Measurements from ENCODE around the gene ATP6V0A4. TPM values are rescaled to one million over a fixed set of nuclear protein-coding genes. Genes with fewer than 3 reads are reported as not detected.
"Not testable (repeated sequence)": the region's sequence is repeated elsewhere in the genome, so short reads cannot be mapped to it uniquely, and the experiment has no call there.

The ATP6V0A4 gene
- total RNA-seq, 2 donors from 2014 or later = 0.29 to 0.44 TPM

- H3K4me1 ChIP-seq (ENCODE audit: control insufficient read depth, insufficient read depth, low read length) = no peaks in the 10 kb centered on the region
- no peak for TF ChIP-seq CTCF (conservative IDR thresholded peaks at IDR 0.05)
- WGBS, 2 experiments (ENCODE audit: insufficient coverage in 1 of 2, insufficient read length in 1 of 2) = 86 to 89% methylated on average over 1 to 2 of the region's 2 CpGs
- Mint-ChIP-seq H3K9me3 (no peaks in the 10 kb centered on the region), H3K4me1 (no peaks in the 10 kb centered on the region), H3K27me3 (ENCODE audit: insufficient read depth) (no peaks in the 10 kb centered on the region), H3K27ac (no peak overlapping the region), H3K36me3 (ENCODE audit: low read depth) (no peaks in the 10 kb centered on the region), H3K4me3 (no peak overlapping the region)
- no peak overlapping the region for H3K9ac ChIP-seq (ENCODE audit: extremely low read depth, low read length, poor library complexity, severe bottlenecking)
- H3K36me3 ChIP-seq (ENCODE audit: control insufficient read depth, insufficient read depth, low read length) = no peaks in the 10 kb centered on the region
- H3K4me3 ChIP-seq (ENCODE audit: low read length) = no peak overlapping the region
- DNase-seq = no peak
- no peaks in the 10 kb centered on the region for H3K9me3 ChIP-seq (ENCODE audit: control insufficient read depth, low read length)
- no peaks in the 10 kb centered on the region for H3K27me3 ChIP-seq (ENCODE audit: control insufficient read depth, insufficient read depth, low read length, poor library complexity, severe bottlenecking)
- H3K27ac ChIP-seq (ENCODE audit: low read depth, low read length) = no peak overlapping the region
Measured at GRCh38 chr7:138813945-138814344, 15.9 kb upstream of the ATP6V0A4 start.

- 100% methylated on average over 1 of the region's 2 CpGs; no CpG with 5 or more reads in 1 of the 2 experiments for WGBS, 2 experiments (ENCODE audit: insufficient coverage in 1 of 2, insufficient read length in 1 of 2)
- not testable (repeated sequence) for H3K9ac ChIP-seq (ENCODE audit: extremely low read depth, low read length, poor library complexity, severe bottlenecking); H3K9me3 ChIP-seq (ENCODE audit: control insufficient read depth, low read length); H3K9me3 Mint-ChIP-seq; H3K36me3 ChIP-seq (ENCODE audit: control insufficient read depth, insufficient read depth, low read length); DNase-seq; H3K4me3 Mint-ChIP-seq; H3K36me3 Mint-ChIP-seq (ENCODE audit: low read depth); H3K4me1 ChIP-seq (ENCODE audit: control insufficient read depth, insufficient read depth, low read length); H3K27me3 Mint-ChIP-seq (ENCODE audit: insufficient read depth); H3K4me3 ChIP-seq (ENCODE audit: low read length); H3K4me1 Mint-ChIP-seq; H3K27ac Mint-ChIP-seq; H3K27ac ChIP-seq (ENCODE audit: low read depth, low read length); H3K27me3 ChIP-seq (ENCODE audit: control insufficient read depth, insufficient read depth, low read length, poor library complexity, severe bottlenecking)
Measured at GRCh38 chr7:138811327-138811726, 13.3 kb upstream of the ATP6V0A4 start.

GRCh38 chr7:138809346-138809745, 11.3 kb upstream of the ATP6V0A4 start:
- H3K27ac Mint-ChIP-seq = no peak overlapping the region
- no peaks in the 10 kb centered on the region for H3K27me3 Mint-ChIP-seq (ENCODE audit: insufficient read depth)
- H3K4me3 ChIP-seq (ENCODE audit: low read length) = no peak overlapping the region
- 83 to 86% methylated on average over 1 to 4 of the region's 4 CpGs for WGBS, 2 experiments (ENCODE audit: insufficient coverage in 1 of 2, insufficient read length in 1 of 2)
- no peaks in the 10 kb centered on the region for H3K36me3 Mint-ChIP-seq (ENCODE audit: low read depth)
- H3K36me3 ChIP-seq (ENCODE audit: control insufficient read depth, insufficient read depth, low read length) = no peaks in the 10 kb centered on the region
- DNase-seq = no peak
- H3K27me3 ChIP-seq (ENCODE audit: control insufficient read depth, insufficient read depth, low read length, poor library complexity, severe bottlenecking) = no peaks in the 10 kb centered on the region
- H3K4me1 ChIP-seq (ENCODE audit: control insufficient read depth, insufficient read depth, low read length) = no peaks in the 10 kb centered on the region
- H3K9me3 ChIP-seq (ENCODE audit: control insufficient read depth, low read length) = no peaks in the 10 kb centered on the region
- H3K9me3 Mint-ChIP-seq = no peaks in the 10 kb centered on the region
- H3K9ac ChIP-seq (ENCODE audit: extremely low read depth, low read length, poor library complexity, severe bottlenecking) = no peak overlapping the region
- TF ChIP-seq CTCF (conservative IDR thresholded peaks at IDR 0.05) = no peak
- no peak overlapping the region for H3K27ac ChIP-seq (ENCODE audit: low read depth, low read length)
- no peaks in the 10 kb centered on the region for H3K4me1 Mint-ChIP-seq
- no peak overlapping the region for H3K4me3 Mint-ChIP-seq

- Histone ChIP-seq H3K4me1 (ENCODE audit: control insufficient read depth, insufficient read depth, low read length) (no peaks in the 10 kb centered on the region), H3K36me3 (ENCODE audit: control insufficient read depth, insufficient read depth, low read length) (no peaks in the 10 kb centered on the region), H3K9me3 (ENCODE audit: control insufficient read depth, low read length) (no peaks in the 10 kb centered on the region), H3K27me3 (ENCODE audit: control insufficient read depth, insufficient read depth, low read length, poor library complexity, severe bottlenecking) (no peaks in the 10 kb centered on the region), H3K9ac (ENCODE audit: extremely low read depth, low read length, poor library complexity, severe bottlenecking) (no peak overlapping the region), H3K27ac (ENCODE audit: low read depth, low read length) (no peak overlapping the region), H3K4me3 (ENCODE audit: low read length) (no peak overlapping the region)
- no peak overlapping the region for H3K27ac Mint-ChIP-seq
- no peaks in the 10 kb centered on the region for H3K4me1 Mint-ChIP-seq
- DNase-seq = no peak
- 90% methylated on average over 1 of the region's 1 CpG; no CpG with 5 or more reads in 1 of the 2 experiments for WGBS, 2 experiments (ENCODE audit: insufficient coverage in 1 of 2, insufficient read length in 1 of 2)
- TF ChIP-seq CTCF (conservative IDR thresholded peaks at IDR 0.05) = no peak
- H3K36me3 Mint-ChIP-seq (ENCODE audit: low read depth) = no peaks in the 10 kb centered on the region
- peaks cover 6% of the 10 kb centered on the region for H3K27me3 Mint-ChIP-seq (ENCODE audit: insufficient read depth)
- no peaks in the 10 kb centered on the region for H3K9me3 Mint-ChIP-seq
- no peak overlapping the region for H3K4me3 Mint-ChIP-seq
Measured at GRCh38 chr7:138804618-138805017, 6.6 kb upstream of the ATP6V0A4 start.
